Hepatic stellate cell (primary cell): Measurements from ENCODE around the gene HS3ST1.

ENCODE experiments used
- DNase-seq: peaks from one replicate; pipeline ENCODE4 v3.0.0; 2011; ENCODE audit warnings: low spot score

HS3ST1 gene

GRCh38 chr4:11428231-11428898, at the start of gene HS3ST1:
HS3ST1 (minus strand) TSS chr4:11428894; CDS start chr4:11400005, 28,889 bp downstream.
- DNase-seq: no peak

GRCh38 chr4:11475871-11476270, 47.2 kb upstream of the HS3ST1 start:
- no peak for DNase-seq

GRCh38 chr4:11474146-11474545, 45.5 kb upstream of the HS3ST1 start:
- DNase-seq: no peak

- no peak for DNase-seq
These were observed 43.8 kb upstream of the HS3ST1 start for GRCh38 chr4:11472535-11472934.

GRCh38 chr4:11471618-11472017, 42.9 kb upstream of the HS3ST1 start:
- DNase-seq: no peak

GRCh38 chr4:11471046-11471441, 42.4 kb upstream of the HS3ST1 start:
- DNase-seq: no peak

- DNase-seq: no peak
These were observed 41.8 kb upstream of the HS3ST1 start for GRCh38 chr4:11470438-11471045.

GRCh38 chr4:11469650-11470437, 41.1 kb upstream of the HS3ST1 start:
- DNase-seq: no peak

- DNase-seq: no peak
These were observed 40.2 kb upstream of the HS3ST1 start for GRCh38 chr4:11468901-11469300.

- no peak for DNase-seq
These were observed 39.2 kb upstream of the HS3ST1 start for GRCh38 chr4:11467931-11468330.

GRCh38 chr4:11463707-11464106, 35.0 kb upstream of the HS3ST1 start:
- DNase-seq: no peak

GRCh38 chr4:11456401-11456800, 27.7 kb upstream of the HS3ST1 start:
- DNase-seq: no peak

- no peak for DNase-seq
These were observed 26.6 kb upstream of the HS3ST1 start for GRCh38 chr4:11455201-11455835.

- no peak for DNase-seq
These were observed 23.0 kb upstream of the HS3ST1 start for GRCh38 chr4:11451716-11452115.

GRCh38 chr4:11446155-11446811, 17.6 kb upstream of the HS3ST1 start:
- no peak for DNase-seq

GRCh38 chr4:11441194-11441556, 12.5 kb upstream of the HS3ST1 start:
- DNase-seq: no peak

GRCh38 chr4:11440481-11441193, 11.9 kb upstream of the HS3ST1 start:
- no peak for DNase-seq

GRCh38 chr4:11439836-11440235, 11.1 kb upstream of the HS3ST1 start:
- no peak for DNase-seq

- no peak for DNase-seq
These were observed 10.0 kb upstream of the HS3ST1 start for GRCh38 chr4:11438647-11439046.

- no peak for DNase-seq
These were observed 8.0 kb upstream of the HS3ST1 start for GRCh38 chr4:11436673-11437072.

GRCh38 chr4:11436084-11436483, 7.4 kb upstream of the HS3ST1 start:
- no peak for DNase-seq

- DNase-seq: no peak
These were observed 6.9 kb upstream of the HS3ST1 start for GRCh38 chr4:11435557-11435956.
